GM23338 (cell line): Measurements from ENCODE around the gene TMEM163. TPM values are rescaled to one million over a fixed set of nuclear protein-coding genes. Genes with fewer than 3 reads are reported as not detected.

Experiments used
- ATAC-seq: fragments of 200-7000 bp; cut with Tn5 transposase; 3 replicates; pipeline ENCODE4 v1.9.1; 2020
- DNase-seq: peaks from one replicate; pipeline ENCODE4 v3.0.0-alpha.2; 2015; ENCODE audit warnings: low spot score
- H2AFZ ChIP-seq: fragments of 200-600 bp; sonication (generic); 2 replicates; pipeline ENCODE4 v1.8.0; 2016; ENCODE audit warnings: antibody characterized with exemption, mild to moderate bottlenecking, moderate library complexity
- H3F3A ChIP-seq: fragments of 200-600 bp; sonication (generic); replicated peaks from 2 replicates; pipeline ENCODE4 v1.8.0; 2017; ENCODE audit warnings: antibody characterized with exemption, mixed run types, low read depth
- H3K27ac ChIP-seq: fragments of 200-600 bp; sonication (generic); 2 replicates; pipeline ENCODE4 v1.6.1; 2016; ENCODE audit warnings: low read depth
- H3K27me3 ChIP-seq: fragments of 200-600 bp; sonication (generic); 2 replicates; pipeline ENCODE4 v1.8.0; 2016; ENCODE audit warnings: mild to moderate bottlenecking, mixed run types, moderate library complexity; ENCODE audit not compliant: insufficient read depth
- H3K36me3 ChIP-seq: fragments of 200-600 bp; sonication (generic); 2 replicates; pipeline ENCODE4 v1.8.0; 2016; ENCODE audit warnings: mild to moderate bottlenecking; ENCODE audit not compliant: insufficient read depth
- H3K4me1 ChIP-seq: fragments of 200-600 bp; sonication (generic); 2 replicates; pipeline ENCODE4 v1.8.0; 2016; ENCODE audit warnings: mild to moderate bottlenecking, moderate library complexity; ENCODE audit not compliant: insufficient read depth
- H3K4me2 ChIP-seq: fragments of 200-600 bp; sonication (generic); 2 replicates; pipeline ENCODE4 v1.7.1; 2017; ENCODE audit warnings: mixed run types
- H3K4me3 ChIP-seq: fragments of 200-600 bp; sonication (generic); 2 replicates; pipeline ENCODE4 v1.6.1; 2016; ENCODE audit warnings: mixed run types
- H3K79me2 ChIP-seq: fragments of 200-600 bp; sonication (generic); replicated peaks from 2 replicates; pipeline ENCODE4 v1.8.0; 2017; ENCODE audit warnings: mild to moderate bottlenecking; ENCODE audit not compliant: insufficient read depth
- H3K9me2 ChIP-seq: fragments of 200-600 bp; sonication (generic); 2 replicates; pipeline ENCODE4 v1.8.0; 2017; ENCODE audit not compliant: insufficient read depth
- H4K20me1 ChIP-seq: fragments of 200-600 bp; sonication (generic); replicated peaks from 2 replicates; pipeline ENCODE4 v1.8.0; 2017; ENCODE audit warnings: mild to moderate bottlenecking; ENCODE audit not compliant: insufficient read depth
- H3K27ac Mint-ChIP-seq: 2 replicates; pipeline ENCODE4 v1.8.0; 2020; ENCODE audit warnings: inconsistent platforms, mild to moderate bottlenecking, moderate library complexity, mixed read lengths
- H3K27me3 Mint-ChIP-seq: 3 replicates; pipeline ENCODE4 v1.8.0; 2022; ENCODE audit warnings: low read depth, mild to moderate bottlenecking, moderate library complexity, mixed read lengths, inconsistent platforms; ENCODE audit not compliant: insufficient read depth, poor library complexity
- H3K36me3 Mint-ChIP-seq: 3 replicates; pipeline ENCODE4 v1.8.0; 2021; ENCODE audit warnings: low read depth, mild to moderate bottlenecking, inconsistent platforms, moderate library complexity, mixed read lengths
- H3K4me1 Mint-ChIP-seq: 3 replicates; pipeline ENCODE4 v1.8.0; 2020; ENCODE audit warnings: mild to moderate bottlenecking, inconsistent platforms, mixed read lengths
- H3K4me3 Mint-ChIP-seq: 3 replicates; pipeline ENCODE4 v1.8.0; 2021; ENCODE audit warnings: moderate library complexity, mild to moderate bottlenecking, inconsistent platforms, mixed read lengths
- H3K9me3 Mint-ChIP-seq: 3 replicates; pipeline ENCODE4 v1.8.0; 2020; ENCODE audit warnings: moderate library complexity, mild to moderate bottlenecking, inconsistent platforms, mixed read lengths
- CREB1 ChIP-seq: fragments of 250-450 bp; sonication (Bioruptor Pico); IDR thresholded peaks from 2 replicates; pipeline ENCODE4 v1.5.0; 2020; ENCODE audit warnings: low read depth, mild to moderate bottlenecking, moderate library complexity
- CTCF ChIP-seq, 2 experiments: fragments of 200-600 bp in 1 of 2; sonication (generic) in 1 of 2; conservative IDR thresholded peaks; 2 replicates each; pipeline versions ENCODE4 v1.5.1 to v1.6.1; 2016 to 2017; ENCODE audit warnings: antibody characterized with exemption in 2 of 2, low read depth in 2 of 2, mild to moderate bottlenecking in 2 of 2, moderate library complexity in 1 of 2
- ETS1 ChIP-seq: IDR thresholded peaks from 2 replicates; pipeline ENCODE4 v1.6.1; 2016; ENCODE audit warnings: antibody characterized with exemption
- EZH2 ChIP-seq: fragments of 200-600 bp; sonication (generic); IDR thresholded peaks from one replicate; pipeline ENCODE4 v1.8.0; 2017; ENCODE audit warnings: antibody characterized with exemption, mild to moderate bottlenecking, low read depth; ENCODE audit not compliant: unreplicated experiment
- EZH2phosphoT487 ChIP-seq: fragments of 200-600 bp; sonication (generic); IDR thresholded peaks from one replicate; pipeline ENCODE4 v1.8.1; 2018; ENCODE audit warnings: antibody characterized with exemption; ENCODE audit not compliant: unreplicated experiment
- JUNB ChIP-seq: IDR thresholded peaks from one replicate; pipeline ENCODE4 v1.6.1; 2016; ENCODE audit warnings: antibody characterized with exemption; ENCODE audit not compliant: unreplicated experiment
- NANOG ChIP-seq: IDR thresholded peaks from 2 replicates; pipeline ENCODE4 v1.6.1; 2016; ENCODE audit warnings: antibody characterized with exemption, borderline replicate concordance
- POLR2AphosphoS5 ChIP-seq: IDR thresholded peaks from 2 replicates; pipeline ENCODE4 v1.6.1; 2016; ENCODE audit warnings: antibody characterized with exemption, low read depth
- REST ChIP-seq: IDR thresholded peaks from one replicate; pipeline ENCODE4 v1.6.1; 2018; ENCODE audit warnings: antibody characterized with exemption; ENCODE audit not compliant: unreplicated experiment
- STAT1 ChIP-seq: IDR thresholded peaks from one replicate; pipeline ENCODE4 v1.6.1; 2016; ENCODE audit warnings: antibody characterized with exemption; ENCODE audit not compliant: unreplicated experiment
- ZNF114 ChIP-seq: fragments of 250-450 bp; sonication (Bioruptor Pico); IDR thresholded peaks from 2 replicates; pipeline ENCODE4 v1.5.0; 2020; ENCODE audit warnings: mild to moderate bottlenecking, moderate library complexity
- ZNF331 ChIP-seq: fragments of 250-450 bp; sonication (Bioruptor Pico); IDR thresholded peaks from 2 replicates; pipeline ENCODE4 v1.5.0; 2020; ENCODE audit warnings: low read depth, mild to moderate bottlenecking, moderate library complexity
- polyA plus RNA-seq: library from polyadenylated mRNA; unstranded; fragments of >200 nt; fragmentation: Nextera tagmentation; extraction: Ambion mirVana; gene quantifications from 2 replicates; pipeline ENCODE4 v1.2.1, GENCODE V29; 2016
- total RNA-seq: library from RNA; depleted of rRNA; stranded (reverse); fragments of >200 nt; shearing (Covaris generic); gene quantifications from 2 replicates; pipeline ENCODE4 v1.2.3, GENCODE V29; 2014

TMEM163 gene
- total and polyA plus RNA-seq, 2 experiments from 2014 or later: 1.1 to 1.8 TPM

- no peaks in the 10 kb centered on the region; the same call in 2 of the 3 replicates for H3K36me3 Mint-ChIP-seq
- no peak overlapping the region for H2AFZ ChIP-seq
- H3K9me2 ChIP-seq: no peaks in the 10 kb centered on the region; the same call in 1 of the 2 replicates
- ATAC-seq (no peak), DNase-seq (no peak)
- no peaks in the 10 kb centered on the region; the same call in 2 of the 3 replicates for H3K9me3 Mint-ChIP-seq
- no peak overlapping the region for H3K27ac Mint-ChIP-seq
- no peaks in the 10 kb centered on the region for H3K4me1 ChIP-seq
- no peak overlapping the region for H3K27ac ChIP-seq
- H3K36me3 ChIP-seq: no peaks in the 10 kb centered on the region
- no peaks in the 10 kb centered on the region for H3F3A ChIP-seq
- H3K79me2 ChIP-seq: no peaks in the 10 kb centered on the region
- no peaks in the 10 kb centered on the region for H4K20me1 ChIP-seq
- no peak overlapping the region for H3K4me3 Mint-ChIP-seq
- no peaks in the 10 kb centered on the region for H3K27me3 ChIP-seq
- no peaks in the 10 kb centered on the region; the same call in 2 of the 3 replicates for H3K4me1 Mint-ChIP-seq
- H3K4me2 ChIP-seq: no peak overlapping the region
- H3K4me3 ChIP-seq: no peak overlapping the region
- no peaks in the 10 kb centered on the region for H3K27me3 Mint-ChIP-seq
- no peak for TF ChIP-seq NANOG
- TF ChIP-seq STAT1: no peak
- no peak for TF ChIP-seq EZH2phosphoT487
These were observed 169.7 kb downstream of the TMEM163 start for GRCh38 chr2:134549104-134549503.

- H3K27ac ChIP-seq: no peak overlapping the region
- no peak overlapping the region for H3K27ac Mint-ChIP-seq
- no peaks in the 10 kb centered on the region for H4K20me1 ChIP-seq
- no peaks in the 10 kb centered on the region for H3K4me1 ChIP-seq
- no peak overlapping the region for H3K4me3 Mint-ChIP-seq
- H3K27me3 Mint-ChIP-seq: peaks cover 6% of the 10 kb centered on the region
- no peaks in the 10 kb centered on the region; the same call in 2 of the 3 replicates for H3K36me3 Mint-ChIP-seq
- H3K9me2 ChIP-seq: no peaks in the 10 kb centered on the region; the same call in 1 of the 2 replicates
- no peak overlapping the region for H3K4me3 ChIP-seq
- no peaks in the 10 kb centered on the region for H3K79me2 ChIP-seq
- H3K36me3 ChIP-seq: no peaks in the 10 kb centered on the region
- no peaks in the 10 kb centered on the region; the same call in 2 of the 3 replicates for H3K9me3 Mint-ChIP-seq
- H3F3A ChIP-seq: no peaks in the 10 kb centered on the region
- no peak for ATAC-seq
- DNase-seq: no peak
- no peak overlapping the region for H2AFZ ChIP-seq
- H3K4me1 Mint-ChIP-seq: peaks cover 3% of the 10 kb centered on the region
- no peaks in the 10 kb centered on the region for H3K27me3 ChIP-seq
- H3K4me2 ChIP-seq: no peak overlapping the region
- TF ChIP-seq REST (no peak), STAT1 (no peak), NANOG (no peak), JUNB (no peak), ZNF331 (CRISPR knock-in tag) (no peak), ETS1 (no peak), ZNF114 (CRISPR knock-in tag) (no peak), EZH2phosphoT487 (no peak), CREB1 (CRISPR knock-in tag) (no peak), POLR2AphosphoS5 (no peak), CTCF (conservative IDR thresholded peaks at IDR 0.05; ENCODE audit: low read depth in 2 of 2) (no peak), EZH2 (no peak)
These were observed 177.8 kb downstream of the TMEM163 start for GRCh38 chr2:134540990-134541389.
